HepG2 (cell line): Measurements from ENCODE around the gene ZNF578. TPM values are rescaled to one million over a fixed set of nuclear protein-coding genes. Genes with fewer than 3 reads are reported as not detected.

Experiments
- ATAC-seq: fragments of 200-7000 bp; cut with Tn5 transposase; 3 replicates; pipeline ENCODE4 v1.9.1; 2020; ENCODE audit warnings: mild to moderate bottlenecking, moderate library complexity
- BruUV-seq: library from RNA; stranded (reverse); fragments of 400-500 nt; replicated peaks from 2 replicates; lab custom pipeline; 2021; lab: Mats Ljungman, UMichigan
- CTCF ChIA-PET: fragments of 300-600 bp; formaldehyde crosslinking; extraction: SDS; loops from one replicate; lab custom pipeline; 2021; ENCODE audit warnings: low total read pairs, inconsistent platforms, low intra/inter-chr PET ratio; lab: Yijun Ruan, JAX
- POLR2A ChIA-PET: fragments of 350-600 bp; sonication (Branson Sonifier 250); formaldehyde crosslinking; loops from one replicate; lab custom pipeline; 2020; ENCODE audit warnings: antibody characterized with exemption, inconsistent platforms; lab: Yijun Ruan, JAX
- DNase-seq: peaks from one replicate; pipeline ENCODE4 v3.0.0-alpha.2; 2015; ENCODE audit warnings: low spot score
- FAIRE-seq: peaks from 3 replicates; lab custom pipeline; 2011; peaks lifted over from hg19 to GRCh38; lab: Jason Lieb, UNC
- H2AFZ ChIP-seq: one replicate; pipeline ENCODE4 v1.6.1; 2011; ENCODE audit warnings: low read length, inconsistent platforms
- H3K27ac ChIP-seq: fragments of 300-600 bp; 3 replicates; pipeline ENCODE4 v1.8.0; 2011; ENCODE audit warnings: mixed run types, mild to moderate bottlenecking, mixed read lengths, low read length, inconsistent platforms; ENCODE audit not compliant: insufficient read depth; ENCODE audit errors: extremely low read length
- H3K27me3 ChIP-seq, 2 experiments: fragments of 200-600 bp in 1 of 2; 2 replicates in 1 of 2; 3 replicates in 1 of 2; pipeline versions ENCODE4 v1.6.0 to v1.8.0; 2011; ENCODE audit warnings: low read length in 2 of 2, mild to moderate bottlenecking in 2 of 2, moderate library complexity in 2 of 2, inconsistent platforms in 1 of 2; ENCODE audit not compliant: insufficient read depth in 2 of 2, control insufficient read depth in 1 of 2
- H3K36me3 ChIP-seq, 2 experiments: fragments of 200-600 bp in 1 of 2; replicated peaks in 1 of 2; 2 replicates in 1 of 2; 3 replicates in 1 of 2; pipeline versions ENCODE4 v1.5.1 to v1.8.0; 2011; ENCODE audit warnings: low read length in 2 of 2, inconsistent platforms in 1 of 2; ENCODE audit not compliant: insufficient read depth in 2 of 2, control insufficient read depth in 1 of 2
- H3K4me1 ChIP-seq: 2 replicates; pipeline ENCODE4 v1.5.1; 2012; ENCODE audit warnings: low read length, inconsistent platforms; ENCODE audit not compliant: insufficient read depth
- H3K4me2 ChIP-seq: 2 replicates; pipeline ENCODE4 v1.6.0; 2011; ENCODE audit warnings: low read depth, low read length, inconsistent platforms
- H3K4me3 ChIP-seq, 3 experiments: fragments of 200-600 bp in 1 of 3; sonication (generic), shearing (Covaris generic) in 1 of 3; replicated peaks in 1 of 3; 2 replicates each; pipeline ENCODE4 v1.5.1; 2011 to 2016; ENCODE audit warnings: low read length in 3 of 3, inconsistent platforms in 2 of 3, low read depth in 2 of 3, mild to moderate bottlenecking in 2 of 3, control low read depth in 1 of 3, mixed read lengths in 1 of 3; ENCODE audit not compliant: insufficient read depth in 1 of 3
- H3K79me2 ChIP-seq: one replicate; pipeline ENCODE4 v1.6.1; 2011; ENCODE audit warnings: low read length, inconsistent platforms; ENCODE audit not compliant: insufficient read depth
- H3K9ac ChIP-seq: 2 replicates; pipeline ENCODE4 v1.6.0; 2011; ENCODE audit warnings: mild to moderate bottlenecking, low read depth, low read length, inconsistent platforms; ENCODE audit not compliant: insufficient read depth
- H3K9me3 ChIP-seq: 2 replicates; pipeline ENCODE4 v1.5.1; 2012; ENCODE audit warnings: mild to moderate bottlenecking, low read length
- H4K20me1 ChIP-seq: 2 replicates; pipeline ENCODE4 v1.6.0; 2011; ENCODE audit warnings: inconsistent platforms, mild to moderate bottlenecking, low read length, moderate library complexity; ENCODE audit not compliant: insufficient read depth
- EEA1 ChIP-seq: sonication (generic); formaldehyde crosslinking; IDR thresholded peaks from 2 replicates; pipeline ENCODE4 v1.5.1; 2020; ENCODE audit warnings: mild to moderate bottlenecking, missing genetic modification reagents, borderline replicate concordance
- KDM2A ChIP-seq: sonication (generic); formaldehyde crosslinking; IDR thresholded peaks from 2 replicates; pipeline ENCODE4 v1.4.0; 2020; ENCODE audit warnings: low read depth, missing genetic modification reagents, borderline replicate concordance
- KDM5B ChIP-seq: sonication (generic); formaldehyde crosslinking; IDR thresholded peaks from 2 replicates; pipeline ENCODE4 v1.4.0; 2020; ENCODE audit warnings: missing genetic modification reagents, mild to moderate bottlenecking, borderline replicate concordance
- SYNCRIP ChIP-seq: fragments of 200-400 bp; formaldehyde crosslinking; IDR thresholded peaks from 2 replicates; pipeline ENCODE4 v1.6.1; 2018; ENCODE audit warnings: mild to moderate bottlenecking, low read depth, low read length; ENCODE audit not compliant: insufficient read depth
- THAP8 ChIP-seq: sonication (generic); formaldehyde crosslinking; IDR thresholded peaks from 2 replicates; pipeline ENCODE4 v1.5.1; 2020; ENCODE audit warnings: missing genetic modification reagents, mild to moderate bottlenecking, borderline replicate concordance
- WIZ ChIP-seq: sonication (generic); formaldehyde crosslinking; IDR thresholded peaks from 2 replicates; pipeline ENCODE4 v1.5.1; 2020; ENCODE audit warnings: mild to moderate bottlenecking, missing genetic modification reagents
- ZHX1 ChIP-seq: sonication (generic); formaldehyde crosslinking; IDR thresholded peaks from 2 replicates; pipeline ENCODE4 v1.8.1; 2022; ENCODE audit warnings: low read depth, mild to moderate bottlenecking, missing genetic modification reagents
- ZKSCAN5 ChIP-seq: sonication (generic); formaldehyde crosslinking; IDR thresholded peaks from 2 replicates; pipeline ENCODE4 v1.5.1; 2020; ENCODE audit warnings: mild to moderate bottlenecking, missing genetic modification reagents
- ZNF205 ChIP-seq: IDR thresholded peaks from 2 replicates; pipeline ENCODE4 v1.6.1; 2018; ENCODE audit warnings: missing biosample characterization, missing genetic modification reagents
- ZNF207 ChIP-seq: fragments of 450-650 bp; IDR thresholded peaks from 2 replicates; pipeline ENCODE4 v1.6.1; 2016; ENCODE audit warnings: antibody characterized with exemption, borderline replicate concordance
- ZNF331 ChIP-seq: sonication (generic); formaldehyde crosslinking; IDR thresholded peaks from 2 replicates; pipeline ENCODE4 v1.4.0; 2020; ENCODE audit warnings: missing genetic modification reagents
- ZNF335 ChIP-seq: sonication (generic); formaldehyde crosslinking; IDR thresholded peaks from 2 replicates; pipeline ENCODE4 v1.4.0; 2020; ENCODE audit warnings: missing genetic modification reagents
- ZNF564 ChIP-seq: sonication (generic); formaldehyde crosslinking; IDR thresholded peaks from 2 replicates; pipeline ENCODE4 v1.8.1; 2023; ENCODE audit warnings: mild to moderate bottlenecking, missing genetic modification reagents
- ZNF607 ChIP-seq: sonication (generic); formaldehyde crosslinking; IDR thresholded peaks from 2 replicates; pipeline ENCODE4 v1.5.1; 2020; ENCODE audit warnings: missing genetic modification reagents, mild to moderate bottlenecking, borderline replicate concordance
- ZNF619 ChIP-seq: sonication (generic); formaldehyde crosslinking; IDR thresholded peaks from 2 replicates; pipeline ENCODE4 v1.4.0; 2020; ENCODE audit warnings: mild to moderate bottlenecking, missing genetic modification reagents
- ZNF776 ChIP-seq: sonication (generic); formaldehyde crosslinking; IDR thresholded peaks from 2 replicates; pipeline ENCODE4 v1.4.0; 2020; ENCODE audit warnings: mild to moderate bottlenecking, missing genetic modification reagents
- ZNF800 ChIP-seq: sonication (generic); formaldehyde crosslinking; IDR thresholded peaks from 2 replicates; pipeline ENCODE4 v1.4.0; 2020; ENCODE audit warnings: missing genetic modification reagents
- ZNF891 ChIP-seq: sonication (generic); formaldehyde crosslinking; IDR thresholded peaks from 2 replicates; pipeline ENCODE4 v1.5.0; 2020; ENCODE audit warnings: mild to moderate bottlenecking, missing genetic modification reagents
- WGBS: methylation state at CpG from one replicate; pipeline ENCODE4 v1.1.6; 2017; ENCODE audit warnings: low lambda C conversion rate; 5-methylcytosine and 5-hydroxymethylcytosine counted together
- in situ Hi-C: cut with HindIII; loops from 2 replicates; pipeline ENCODE4 v1.10.0; 2017; ENCODE audit warnings: low pct_unique_long_range_greater_than_20kb; ENCODE audit not compliant: extremely low pct_ligation_motif_present
- intact Hi-C: fragments of 100-400 bp; cut with micrococcal nuclease; formaldehyde crosslinking; loops from one replicate; pipeline ENCODE4 v1.10.0; 2022; ENCODE audit not compliant: unreplicated experiment
- polyA plus RNA-seq, 8 experiments: library from polyadenylated mRNA; depleted of rRNA in 3 of 8; stranded (reverse) in 7 of 8; unstranded in 1 of 8; fragments of >200 nt; fragmentation: Illumina TruSeq in 4 of 8; extraction: Trizol in 4 of 8; gene quantifications; 2 replicates each; pipeline versions ENCODE4 v1.2.1 to v1.2.3, GENCODE V29; 2011 to 2016; ENCODE audit warnings: low read depth in 4 of 8, missing spikeins in 1 of 8, mixed read lengths in 1 of 8; ENCODE audit not compliant: insufficient read depth in 1 of 8
- total RNA-seq, 5 experiments: library from RNA; depleted of rRNA; stranded (reverse); fragments of >200 nt; fragmentation: Illumina TruSeq; extraction: Trizol; gene quantifications; 2 replicates each; pipeline ENCODE4 v1.2.3, GENCODE V29; 2016; ENCODE audit warnings: low read depth in 1 of 5

Gene ZNF578
- total and polyA plus RNA-seq, 2 of the 13 experiments (the other 11 are each of a cell fraction or from before 2014, with no cell fraction given) = not detected

- Histone ChIP-seq H3K79me2 (no peaks in the 10 kb centered on the region), H3K4me3 (peak within 1 kb of the TSS; percentile 84 to 97 (median 93)), H3K9me3 (peaks cover 6% of the 10 kb centered on the region; the same call in 1 of the 2 replicates), H3K27ac (peak within 1 kb of the TSS; percentile 84), H3K27me3 (no peaks in the 10 kb centered on the region; a peak in 1 of 5 replicates), H3K9ac (peak within 1 kb of the TSS; percentile 93), H3K4me1 (peaks cover 10% of the 10 kb centered on the region), H3K4me2 (peak within 1 kb of the TSS; percentile 85), H4K20me1 (no peaks in the 10 kb centered on the region), H2AFZ (peak within 1 kb of the TSS; percentile 81), H3K36me3 (no peaks in the 10 kb centered on the region)
- intact Hi-C loops = loop anchor here (1.0 kb wide), 1 partner anchor 73 kb away; no protein-coding TSS in a partner anchor
- CTCF ChIA-PET = no interaction called here
- in situ Hi-C loops = no loop called here
- ATAC-seq (peak; percentile 93), FAIRE-seq (no peak), DNase-seq (peak; percentile 85)
- POLR2A ChIA-PET = interaction anchor here (0.7 to 1.3 kb wide), 7 partner anchors 9 to 811 kb away, joined by 3 to 6 read pairs (median 3); partner anchors contain the start of gene ZNF701
- 0% methylated on average over 7 of the region's 54 CpGs for WGBS
- BruUV-seq = no TSS peak
- TF ChIP-seq KDM2A (CRISPR knock-in tag) (no peak; the same call in 1 of the 2 replicates), EEA1 (CRISPR knock-in tag) (no peak), KDM5B (CRISPR knock-in tag) (no peak), WIZ (CRISPR knock-in tag) (no peak), ZHX1 (CRISPR knock-in tag) (no peak), ZNF800 (CRISPR knock-in tag) (no peak), THAP8 (CRISPR knock-in tag) (no peak; the same call in 1 of the 2 replicates), ZNF207 (no peak), ZNF205 (CRISPR knock-in tag) (peak; percentile 34; the same call in 1 of the 2 replicates), ZNF335 (CRISPR knock-in tag) (0 out of 2 replicates have a peak, but pooled peaks have one; percentile 22), ZNF619 (no peak), ZNF891 (CRISPR knock-in tag) (0 out of 2 replicates have a peak, but pooled peaks have one; percentile 53), SYNCRIP (no peak), ZNF607 (CRISPR knock-in tag) (peak; percentile 68; the same call in 1 of the 2 replicates), ZNF776 (no peak), ZNF564 (CRISPR knock-in tag) (no peak), ZNF331 (no peak), ZKSCAN5 (no peak)
Observed at GRCh38 chr19:52527134-52527955, 74.0 kb downstream of the ZNF578 start, which contains the start of gene ZNF808. ZNF808 (plus strand) TSS chr19:52527668; CDS start chr19:52543285, 15,617 bp downstream.
